Colonic mucosa (tissue), 4 donors: ENCODE measurements around the gene FILIP1. TPM values are rescaled to one million over a fixed set of nuclear protein-coding genes. Genes with fewer than 3 reads are reported as not detected.

ENCODE experiments used
- DNase-seq: peaks from one replicate; pipeline ENCODE4 v3.0.0-alpha.2; 2020
- H3K27ac ChIP-seq: fragments of 200-600 bp; one replicate; pipeline ENCODE4 v1.8.0; 2021
- H3K27me3 ChIP-seq: fragments of 200-600 bp; one replicate; pipeline ENCODE4 v1.8.0; 2021
- H3K36me3 ChIP-seq: fragments of 200-600 bp; one replicate; pipeline ENCODE4 v1.8.0; 2021
- H3K4me1 ChIP-seq: fragments of 200-600 bp; one replicate; pipeline ENCODE4 v1.8.0; 2021; ENCODE audit warnings: mild to moderate bottlenecking
- H3K4me3 ChIP-seq: fragments of 200-600 bp; one replicate; pipeline ENCODE4 v1.8.0; 2021
- H3K9ac ChIP-seq, 2 donors: one replicate each; pipeline ENCODE4 v1.7.0; 2013; ENCODE audit warnings: control low read depth in 2 of 2, low read depth in 2 of 2, low read length in 2 of 2
- H3K9me3 ChIP-seq: fragments of 200-600 bp; one replicate; pipeline ENCODE4 v1.8.0; 2021
- CTCF ChIP-seq: fragments of 200-600 bp; IDR thresholded peaks from one replicate; pipeline ENCODE4 v1.8.0; 2022; ENCODE audit warnings: antibody characterized with exemption, mild to moderate bottlenecking
- intact Hi-C: fragments of 100-400 bp; cut with DNase I; formaldehyde crosslinking; loops from one replicate; pipeline ENCODE4 v1.14.1; 2022
- total RNA-seq, 2 donors: library from RNA; stranded (reverse); fragmentation: NEBNext Ultra II Directional in 1 of 2; extraction: Animal tissue kit (Norgen Biotek cat#: 25700) in 1 of 2; gene quantifications; one replicate each; pipeline ENCODE4 v1.2.1, GENCODE V29; 2021
- donor health status: healthy.
- donor health status: DM: no; HTN: no; CAD: no.
- donor health status: DM: no; HTN: no; CAD: no.

The FILIP1 gene
- total RNA-seq, 2 donors from 2014 or later: 0.57 to 6.5 TPM

- Histone ChIP-seq H3K27me3 (no peaks in the 10 kb centered on the region), H3K9me3 (no peaks in the 10 kb centered on the region), H3K4me1 (no peaks in the 10 kb centered on the region), H3K9ac (no peak overlapping the region), H3K36me3 (no peaks in the 10 kb centered on the region), H3K27ac (peak overlapping the region; percentile 0), H3K4me3 (no peak overlapping the region)
- DNase-seq: no peak
- intact Hi-C loops: no loop called here
- no peak for TF ChIP-seq CTCF
Observed at GRCh38 chr6:75481394-75481793, 12.2 kb downstream of the FILIP1 start.

DNA sequence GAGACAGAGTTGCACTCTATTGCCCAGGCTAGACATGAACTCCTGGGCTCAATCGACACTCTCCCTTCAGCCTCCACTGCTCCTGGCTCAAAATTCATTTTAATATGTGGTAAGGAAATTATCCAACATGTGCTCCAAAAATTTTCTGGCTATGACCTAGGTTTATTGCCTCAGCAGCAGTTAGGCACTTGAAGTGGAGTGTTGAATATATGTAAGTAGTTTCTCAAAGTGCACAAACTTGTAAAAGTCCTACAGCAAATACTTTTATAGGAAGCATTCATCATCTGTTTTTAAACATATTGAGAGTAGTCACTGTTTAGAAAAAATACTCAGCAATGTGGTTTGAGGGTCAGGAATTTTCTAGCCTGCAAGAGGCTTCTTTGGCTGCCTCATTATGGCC, 13.2 kb downstream of the FILIP1 start:
- no peak for DNase-seq
- H3K4me1 ChIP-seq: no peaks in the 10 kb centered on the region
- intact Hi-C loops: no loop called here

GRCh38 chr6:75479712-75480111, 13.9 kb downstream of the FILIP1 start:
- no peak overlapping the region for H3K4me3 ChIP-seq
- intact Hi-C loops: no loop called here
- H3K27ac ChIP-seq: no peak overlapping the region
- H3K9ac ChIP-seq: no peak overlapping the region
- no peaks in the 10 kb centered on the region for H3K9me3 ChIP-seq
- TF ChIP-seq CTCF: no peak
- no peaks in the 10 kb centered on the region for H3K27me3 ChIP-seq
- no peaks in the 10 kb centered on the region for H3K4me1 ChIP-seq
- H3K36me3 ChIP-seq: no peaks in the 10 kb centered on the region
- DNase-seq: no peak

More for the DNA sequence above, 13.2 kb downstream of the FILIP1 start:
- H3K9me3 ChIP-seq: no peaks in the 10 kb centered on the region
- no peak for TF ChIP-seq CTCF
- no peak overlapping the region for H3K27ac ChIP-seq
- H3K9ac ChIP-seq: no peak overlapping the region
- H3K4me3 ChIP-seq: no peak overlapping the region
- no peaks in the 10 kb centered on the region for H3K36me3 ChIP-seq
- H3K27me3 ChIP-seq: no peaks in the 10 kb centered on the region

DNA sequence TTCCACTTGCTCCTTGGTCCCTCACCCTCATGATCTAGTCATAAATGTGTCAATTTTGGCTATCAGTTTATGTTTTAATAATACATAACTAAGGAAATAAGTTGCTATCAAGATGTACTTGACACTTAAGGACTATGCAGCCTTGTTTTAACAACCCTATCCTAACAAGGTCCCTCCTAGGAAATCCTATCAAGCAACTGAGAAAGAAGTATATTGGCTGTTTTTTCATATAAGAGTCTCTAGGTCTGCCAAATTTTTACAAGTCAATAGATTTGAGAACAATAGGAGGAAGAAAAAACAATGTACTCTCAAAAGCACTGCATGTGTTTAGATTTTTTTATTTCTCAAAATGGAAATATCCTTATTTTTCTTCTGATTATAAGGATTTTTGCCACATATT, 14.7 kb downstream of the FILIP1 start:
- H3K27ac ChIP-seq: no peak overlapping the region

GRCh38 chr6:75472885-75473284, 20.7 kb downstream of the FILIP1 start:
- DNase-seq: no peak
- intact Hi-C loops: no loop called here
- no peaks in the 10 kb centered on the region for H3K27me3 ChIP-seq

More for the DNA sequence above, 14.7 kb downstream of the FILIP1 start:
- no peaks in the 10 kb centered on the region for H3K27me3 ChIP-seq
- no peaks in the 10 kb centered on the region for H3K4me1 ChIP-seq
- no peak overlapping the region for H3K4me3 ChIP-seq
- TF ChIP-seq CTCF: no peak
- DNase-seq: no peak
- no peaks in the 10 kb centered on the region for H3K9me3 ChIP-seq
- H3K9ac ChIP-seq: no peak overlapping the region
- no peaks in the 10 kb centered on the region for H3K36me3 ChIP-seq
- intact Hi-C loops: no loop called here

More at GRCh38 chr6:75472885-75473284, 20.7 kb downstream of the FILIP1 start:
- no peaks in the 10 kb centered on the region for H3K9me3 ChIP-seq
- H3K4me1 ChIP-seq: no peaks in the 10 kb centered on the region
- no peaks in the 10 kb centered on the region for H3K36me3 ChIP-seq
- no peak overlapping the region for H3K9ac ChIP-seq
- TF ChIP-seq CTCF: no peak
- no peak overlapping the region for H3K4me3 ChIP-seq
- H3K27ac ChIP-seq: no peak overlapping the region
